K562 (cell line): ENCODE measurements around the gene MTA2. TPM values are rescaled to one million over a fixed set of nuclear protein-coding genes. Genes with fewer than 3 reads are reported as not detected.

Experiments
- ATAC-seq: fragments of 200-7000 bp; cut with Tn5 transposase; 3 replicates; pipeline ENCODE4 v1.9.1; 2020; ENCODE audit warnings: moderate library complexity
- BruUV-seq: library from RNA; stranded (reverse); fragments of 400-500 nt; replicated peaks from 2 replicates; lab custom pipeline; 2021; lab: Mats Ljungman, UMichigan
- CTCF ChIA-PET: fragments of 300-600 bp; formaldehyde crosslinking; extraction: SDS; loops from one replicate; lab custom pipeline; 2021; ENCODE audit warnings: low intra/inter-chr PET ratio; lab: Yijun Ruan, JAX
- POLR2A ChIA-PET: fragments of 300-600, 350-650 bp; sonication (Branson Sonifier 250); formaldehyde crosslinking; extraction: SDS; loops from one replicate; lab custom pipeline; 2021; ENCODE audit warnings: antibody characterized with exemption, inconsistent platforms; lab: Yijun Ruan, JAX
- DNase-seq, 4 experiments: peaks; one replicate each; pipeline versions ENCODE4 v3.0.0 to v3.0.0-alpha.2; 2011 to 2018; ENCODE audit warnings: low spot score in 3 of 4, mixed read lengths in 3 of 4; ENCODE audit errors: extremely low read depth in 1 of 4
- FAIRE-seq: peaks from 2 replicates; lab custom pipeline; 2011; peaks lifted over from hg19 to GRCh38; lab: Jason Lieb, UNC
- H2AFZ ChIP-seq: 2 replicates; pipeline ENCODE4 v1.6.0; 2011; ENCODE audit warnings: low read depth, low read length, control low read depth, inconsistent platforms
- H3K27ac ChIP-seq: fragments of 200-600 bp; 3 replicates; pipeline ENCODE4 v1.8.0; 2011; ENCODE audit warnings: low read depth, mild to moderate bottlenecking, control low read depth, inconsistent platforms, low read length, moderate library complexity, mixed read lengths; ENCODE audit errors: extremely low read depth
- H3K27me3 ChIP-seq, 2 experiments: fragments of 300-600 bp in 1 of 2; 2 replicates in 1 of 2; 3 replicates in 1 of 2; pipeline versions ENCODE4 v1.6.0 to v1.8.0; 2011; ENCODE audit warnings: inconsistent platforms in 2 of 2, low read length in 2 of 2, mild to moderate bottlenecking in 1 of 2, mixed read lengths in 1 of 2, moderate library complexity in 1 of 2; ENCODE audit not compliant: control insufficient read depth in 2 of 2, insufficient read depth in 2 of 2
- H3K36me3 ChIP-seq: fragments of 300-600 bp; 3 replicates; pipeline ENCODE4 v1.8.0; 2011; ENCODE audit warnings: mild to moderate bottlenecking, low read length, inconsistent platforms; ENCODE audit not compliant: control insufficient read depth, insufficient read depth
- H3K4me1 ChIP-seq, 2 experiments: fragments of 200-600 bp in 1 of 2; replicated peaks in 1 of 2; 2 replicates in 1 of 2; 3 replicates in 1 of 2; pipeline versions ENCODE4 v1.5.1 to v1.8.0; 2011; ENCODE audit warnings: inconsistent platforms in 2 of 2, low read length in 2 of 2, mild to moderate bottlenecking in 1 of 2, mixed read lengths in 1 of 2, moderate library complexity in 1 of 2; ENCODE audit not compliant: control insufficient read depth in 2 of 2, insufficient read depth in 2 of 2
- H3K4me2 ChIP-seq: 2 replicates; pipeline ENCODE4 v1.6.1; 2011; ENCODE audit warnings: low read length, control low read depth, inconsistent platforms, mixed read lengths; ENCODE audit not compliant: insufficient read depth
- H3K4me3 ChIP-seq: fragments of 200-600 bp; sonication (generic), shearing (Covaris generic); 2 replicates; pipeline ENCODE4 v1.5.1; 2016; ENCODE audit warnings: control low read depth, inconsistent platforms
- H3K79me2 ChIP-seq: fragments of 200-600 bp; 3 replicates; pipeline ENCODE4 v1.8.0; 2011; ENCODE audit warnings: low read length, inconsistent platforms; ENCODE audit not compliant: control insufficient read depth, insufficient read depth
- H3K9ac ChIP-seq, 2 experiments: 2 replicates each; pipeline versions ENCODE4 v1.6.0 to v1.6.1; 2011; ENCODE audit warnings: low read depth in 2 of 2, low read length in 2 of 2, control low read depth in 1 of 2, inconsistent platforms in 1 of 2, mild to moderate bottlenecking in 1 of 2, mixed read lengths in 1 of 2; ENCODE audit not compliant: insufficient read depth in 1 of 2
- H3K9me1 ChIP-seq: one replicate; pipeline ENCODE4 v1.6.0; 2011; ENCODE audit warnings: inconsistent platforms, mild to moderate bottlenecking, low read length, moderate library complexity; ENCODE audit not compliant: control insufficient read depth, insufficient read depth
- H3K9me3 ChIP-seq: replicated peaks from 2 replicates; pipeline ENCODE4 v1.5.1; 2011; ENCODE audit warnings: low read depth, low read length, inconsistent platforms; ENCODE audit not compliant: control insufficient read depth, insufficient read depth
- H4K20me1 ChIP-seq: replicated peaks from 2 replicates; pipeline ENCODE4 v1.6.1; 2011; ENCODE audit warnings: low read length, inconsistent platforms, mixed read lengths; ENCODE audit not compliant: control insufficient read depth, insufficient read depth
- EZH2 ChIP-seq: IDR thresholded peaks from 2 replicates; pipeline ENCODE4 v1.6.1; 2012; ENCODE audit warnings: low read depth, mild to moderate bottlenecking, inconsistent platforms, low read length, borderline replicate concordance
- KAT7 ChIP-seq: sonication (generic); formaldehyde crosslinking; IDR thresholded peaks from 2 replicates; pipeline ENCODE4 v1.8.0; 2022; ENCODE audit warnings: missing genetic modification reagents, mild to moderate bottlenecking, borderline replicate concordance
- KDM5B ChIP-seq: fragments of 200-600 bp; sonication (generic); IDR thresholded peaks from 2 replicates; pipeline ENCODE4 v1.6.1; 2012; ENCODE audit warnings: low read depth, mild to moderate bottlenecking, moderate library complexity, low read length, control low read depth, inconsistent platforms; ENCODE audit not compliant: insufficient replicate concordance
- MCM2 ChIP-seq: fragments of 450-650 bp; IDR thresholded peaks from 2 replicates; pipeline ENCODE4 v1.6.1; 2017; ENCODE audit warnings: low read depth, mild to moderate bottlenecking
- NCOR1 ChIP-seq: fragments of 450-650 bp; IDR thresholded peaks from 2 replicates; pipeline ENCODE4 v1.6.1; 2016; ENCODE audit warnings: mild to moderate bottlenecking, moderate library complexity
- NONO ChIP-seq, 2 experiments: fragments of 200-400 bp in 1 of 2; fragments of 450-650 bp in 1 of 2; formaldehyde crosslinking in 1 of 2; IDR thresholded peaks; 2 replicates each; pipeline ENCODE4 v1.6.1; 2017; ENCODE audit warnings: low read depth in 2 of 2, mild to moderate bottlenecking in 2 of 2, moderate library complexity in 2 of 2, low read length in 1 of 2
- NR3C1 ChIP-seq: sonication (generic); formaldehyde crosslinking; IDR thresholded peaks from 2 replicates; pipeline ENCODE4 v1.8.1; 2022; ENCODE audit warnings: missing genetic modification reagents
- PREB ChIP-seq: sonication (generic); formaldehyde crosslinking; IDR thresholded peaks from 2 replicates; pipeline ENCODE4 v1.8.1; 2023; ENCODE audit warnings: mild to moderate bottlenecking, missing genetic modification reagents
- SRF ChIP-seq, 2 experiments: fragments of 250-450, 450-650 bp in 1 of 2; sonication (Bioruptor Pico) in 1 of 2; sonication (generic) in 1 of 2; formaldehyde crosslinking; IDR thresholded peaks; 2 replicates each; pipeline versions ENCODE4 v1.5.0 to v1.5.1; 2020 to 2022; ENCODE audit warnings: mild to moderate bottlenecking in 1 of 2, missing genetic modification reagents in 1 of 2
- TCF3 ChIP-seq: sonication (generic); formaldehyde crosslinking; IDR thresholded peaks from 2 replicates; pipeline ENCODE4 v1.4.0; 2020; ENCODE audit warnings: mild to moderate bottlenecking, missing genetic modification reagents
- THAP7 ChIP-seq: fragments of 250-450 bp; sonication (Bioruptor Pico); IDR thresholded peaks from 2 replicates; pipeline ENCODE4 v1.5.0; 2021
- ZBTB7A ChIP-seq: IDR thresholded peaks from 2 replicates; pipeline ENCODE4 v1.6.1; 2011; ENCODE audit warnings: low read depth, mild to moderate bottlenecking, low read length, moderate library complexity, borderline replicate concordance; ENCODE audit not compliant: control insufficient read depth
- ZFX ChIP-seq: sonication (generic); formaldehyde crosslinking; IDR thresholded peaks from 2 replicates; pipeline ENCODE4 v1.8.0; 2022; ENCODE audit warnings: mild to moderate bottlenecking, missing genetic modification reagents, moderate library complexity
- ZNF592 ChIP-seq: fragments of 450-650 bp; IDR thresholded peaks from 2 replicates; pipeline ENCODE4 v1.6.1; 2017; ENCODE audit warnings: antibody characterized with exemption, mild to moderate bottlenecking
- WGBS: fragments of 100-300 bp; shearing (Covaris generic); methylation state at CpG from one replicate; pipeline ENCODE4 v1.1.6; 2016; ENCODE audit warnings: low coverage, mixed read lengths; ENCODE audit not compliant: insufficient coverage; ENCODE audit errors: missing lambda C conversion rate; 5-methylcytosine and 5-hydroxymethylcytosine counted together
- in situ Hi-C: fragments of 300-500 bp; cut with MboI; formaldehyde crosslinking; loops from 4 replicates; pipeline ENCODE4 v1.15.0; 2018; ENCODE audit warnings: inconsistent platforms, mixed read lengths
- intact Hi-C: fragments of 100-400 bp; cut with micrococcal nuclease; formaldehyde crosslinking; loops from 2 replicates; pipeline ENCODE4 v1.14.2; 2022
- polyA plus RNA-seq, 8 experiments: library from polyadenylated mRNA; depleted of rRNA in 4 of 8; stranded (reverse) in 5 of 8; unstranded in 3 of 8; fragments of >200 nt; fragmentation: Nextera tagmentation in 2 of 8; fragmentation: Illumina TruSeq in 1 of 8; extraction: Ambion mirVana in 2 of 8; extraction: Trizol in 1 of 8; gene quantifications; 2 replicates each; pipeline versions ENCODE4 v1.2.1 to v1.2.3, GENCODE V29; 2011 to 2014; ENCODE audit warnings: inconsistent platforms in 1 of 8, missing spikeins in 1 of 8
- total RNA-seq, 7 experiments: library from RNA; depleted of rRNA in 6 of 7; stranded (reverse); fragments of >200 nt in 6 of 7; fragmentation: Illumina TruSeq in 2 of 7; extraction: Trizol in 2 of 7; gene quantifications; 2 replicates each; pipeline versions ENCODE4 v1.2.1 to v1.2.3, GENCODE V29; 2011 to 2021; ENCODE audit warnings: low replicate concordance in 1 of 7

MTA2 gene
- total and polyA plus RNA-seq, 9 of the 15 experiments (the other 6 are each of a cell fraction or from before 2014, with no cell fraction given): 6.2 to 220 (median 172) TPM

- CTCF ChIA-PET: interaction anchor here (0.6 to 0.8 kb wide), 2 partner anchors 20 to 178 kb away, joined by 3 read pairs; partner anchors contain the start of gene EML3
- Histone ChIP-seq H2AFZ (peak overlapping the region; percentile 89), H3K27me3 (no peaks in the 10 kb centered on the region), H3K9me3 (no peaks in the 10 kb centered on the region), H4K20me1 (no peaks in the 10 kb centered on the region), H3K79me2 (peaks cover 52% of the 10 kb centered on the region), H3K27ac (peak overlapping the region; percentile 90), H3K4me1 (peaks cover 24 to 25% of the 10 kb centered on the region in 2 experiments), H3K4me2 (peak overlapping the region; percentile 98), H3K9me1 (no peaks in the 10 kb centered on the region), H3K36me3 (peaks cover 71% of the 10 kb centered on the region), H3K4me3 (peak overlapping the region; percentile 63), H3K9ac (peak overlapping the region; percentile 86 to 92)
- peak; percentile 95 for FAIRE-seq
- intact Hi-C loops: loop anchor here (2.0 to 10.0 kb wide), 5 partner anchors 100 to 293 kb away; partner anchors contain the start of genes HNRNPUL2, SLC3A2 and TTC9C
- no TSS peak for BruUV-seq
- ATAC-seq: peak; percentile 65
- in situ Hi-C loops: no loop called here
- DNase-seq: peak in 2 of 4 experiments; percentile 59 to 82
- POLR2A ChIA-PET: interaction anchor here (0.5 to 2.9 kb wide), 44 partner anchors 9 to 260 kb away, joined by 3 to 45 read pairs (median 5); partner anchors contain the start of genes AHNAK, B3GAT3, BSCL2 and C11orf98
- WGBS: 6% methylated on average over 17 of the region's 17 CpGs
- TF ChIP-seq PREB (CRISPR knock-in tag) (peak; percentile 74; the same call in 1 of the 2 replicates), NCOR1 (peak; percentile 33; the same call in 1 of the 2 replicates), NONO (IDR thresholded peaks at IDR 0.05; ENCODE audit: low read depth in 2 of 2, low read length in 1 of 2) (no peak), NR3C1 (CRISPR knock-in tag) (no peak), TCF3 (CRISPR knock-in tag) (peak; percentile 48; the same call in 1 of the 2 replicates), KDM5B (peak; percentile 32), THAP7 (CRISPR knock-in tag) (peak; percentile 11; the same call in 1 of the 2 replicates), EZH2 (no peak), KAT7 (CRISPR knock-in tag) (0 out of 2 replicates have a peak, but pooled peaks have one; percentile 51), MCM2 (no peak), ZBTB7A (no peak), ZNF592 (peak; percentile 15; the same call in 1 of the 2 replicates), SRF (CRISPR knock-in tag; IDR thresholded peaks at IDR 0.05) (no peak), ZFX (0 out of 2 replicates have a peak, but pooled peaks have one; percentile 3)
These were observed 9.4 kb downstream of the MTA2 start for GRCh38 chr11:62592146-62592815.
